UCSD-AML1 (cell line): ENCODE results near the gene SLC2A4RG.
A peak's percentile ranks its signal among the peaks of the same experiment; 100 is the strongest.

ENCODE experiments used
- DNase-seq: peaks from one replicate; lab custom pipeline; 2025; ENCODE audit not compliant: unreplicated experiment; lab: John Stamatoyannopoulos, UW

Gene SLC2A4RG

DNA sequence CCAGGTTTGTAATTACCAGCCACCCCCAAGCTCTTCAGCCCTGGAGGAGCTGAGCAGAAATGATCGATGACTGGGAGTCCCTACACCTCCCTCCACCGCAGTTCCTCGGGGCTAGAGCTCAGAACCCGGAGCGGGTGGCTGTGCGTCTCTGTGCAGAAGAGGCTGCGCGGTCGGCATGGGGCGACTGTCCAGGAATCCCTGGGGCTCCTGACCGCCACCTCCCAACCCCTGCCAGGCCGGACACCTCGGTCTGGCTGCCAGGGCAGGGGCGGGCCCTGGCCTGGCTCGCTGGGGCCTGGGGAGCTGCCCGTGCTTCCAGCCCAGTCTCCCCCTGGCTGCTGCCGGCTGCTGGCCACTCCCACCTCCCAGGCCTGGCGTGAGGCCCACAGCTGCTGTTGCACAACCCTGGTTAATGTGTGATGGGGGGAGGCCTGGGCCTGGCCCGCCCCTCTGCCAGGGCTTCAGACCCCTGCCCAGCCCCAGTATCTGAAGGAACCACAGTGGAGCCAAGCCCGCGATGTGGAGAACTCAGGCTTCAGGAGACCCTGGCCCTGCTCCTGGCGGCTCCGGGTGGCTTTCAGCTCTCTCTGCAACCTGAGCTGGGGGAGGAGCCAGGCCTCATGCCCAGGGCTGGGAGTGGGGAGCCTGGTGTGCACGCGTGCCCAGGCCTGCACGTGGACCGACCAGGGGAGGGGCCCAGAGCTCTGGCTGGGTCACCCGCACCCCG is 1.2 kb downstream of the SLC2A4RG start:
- DNase-seq: peak; percentile 69

DNA sequence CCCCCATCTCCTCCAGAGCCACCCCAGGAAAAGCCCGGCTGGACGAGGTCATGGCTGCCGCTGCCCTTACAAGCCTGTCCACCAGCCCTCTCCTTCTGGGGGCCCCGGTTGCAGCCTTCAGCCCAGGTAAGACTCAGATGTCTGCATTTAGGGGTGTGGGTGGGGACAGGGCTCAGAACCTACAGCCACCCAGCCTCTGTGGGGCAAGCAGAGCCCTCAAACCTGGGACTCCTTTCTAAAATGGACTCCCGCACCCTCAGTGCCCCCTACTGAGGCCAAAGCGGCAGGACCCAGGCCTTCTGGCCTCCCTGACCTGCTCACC is 1.7 kb downstream of the SLC2A4RG start:
- DNase-seq: no peak

GRCh38 chr20:63741676-63742380 is 2.3 kb downstream of the SLC2A4RG start:
- DNase-seq: no peak

- DNase-seq: no peak
Measured at GRCh38 chr20:63742381-63743024, 2.9 kb downstream of the SLC2A4RG start.

GRCh38 chr20:63743210-63743970 is 3.8 kb downstream of the SLC2A4RG start:
- DNase-seq: no peak

DNA sequence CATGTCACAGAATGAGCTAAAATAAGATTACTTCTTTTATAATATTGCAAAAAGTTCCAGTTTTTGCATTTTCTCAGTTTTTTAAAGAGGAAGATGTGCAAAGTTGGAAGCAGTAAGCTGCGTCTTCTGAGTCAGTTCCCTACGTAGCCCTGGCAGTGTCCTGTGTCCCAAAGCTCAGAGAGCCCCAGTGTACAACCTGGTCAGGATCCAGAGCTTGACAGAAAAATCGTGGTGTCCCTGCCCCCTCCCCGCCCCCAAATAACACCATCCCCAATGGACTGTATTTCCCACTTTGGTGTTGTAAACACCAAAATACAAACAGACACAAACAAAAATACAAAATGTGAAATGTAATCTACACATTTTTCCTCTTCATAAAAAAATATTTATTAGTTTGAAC is 4.6 kb downstream of the SLC2A4RG start:
- no peak for DNase-seq

DNA sequence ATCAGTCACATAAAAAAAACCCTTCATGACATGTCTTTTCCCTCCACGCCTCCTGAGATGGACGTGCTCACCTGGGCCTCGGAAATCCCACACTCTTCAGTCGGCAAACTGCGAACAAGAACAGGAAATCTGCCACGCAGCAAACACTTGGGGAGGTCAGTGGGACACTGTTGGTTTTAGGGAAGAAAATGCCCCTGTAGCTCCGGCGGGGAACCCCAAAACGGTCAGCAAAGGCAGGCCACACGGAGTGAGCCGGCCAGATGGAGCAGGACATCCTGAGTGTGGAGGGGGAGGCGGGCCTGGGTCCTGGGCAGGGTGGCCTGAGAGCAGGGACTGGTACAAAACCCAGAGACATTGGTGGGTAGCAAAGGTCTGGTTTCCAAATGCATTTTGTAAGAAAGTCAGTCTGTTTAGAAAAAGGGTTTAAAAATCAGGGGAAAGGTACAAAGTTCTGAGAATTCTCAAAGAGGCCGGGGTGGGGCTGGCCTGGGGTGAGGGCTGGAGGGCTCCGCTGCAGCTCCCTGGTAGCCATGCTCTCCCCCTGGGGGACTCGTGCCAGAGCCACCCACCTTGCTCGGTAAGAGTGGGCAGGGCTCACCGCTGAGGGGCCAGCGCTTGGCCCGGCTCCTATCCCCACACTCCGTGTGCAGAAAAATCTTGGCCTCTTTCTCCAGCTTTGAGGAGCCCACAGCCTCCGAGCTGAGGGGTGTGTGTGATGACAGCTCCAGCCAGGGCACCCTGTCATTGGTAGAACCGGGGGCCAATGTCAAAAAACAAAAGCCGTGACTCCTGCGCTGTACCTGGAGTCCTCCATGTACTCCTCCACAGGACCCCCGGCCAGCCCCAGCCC is 5.2 kb downstream of the SLC2A4RG start:
- no peak for DNase-seq

GRCh38 chr20:63745424-63745805 is 5.8 kb downstream of the SLC2A4RG start:
- DNase-seq: no peak

- DNase-seq: no peak
Measured at GRCh38 chr20:63745961-63746731, 6.6 kb downstream of the SLC2A4RG start.

DNA sequence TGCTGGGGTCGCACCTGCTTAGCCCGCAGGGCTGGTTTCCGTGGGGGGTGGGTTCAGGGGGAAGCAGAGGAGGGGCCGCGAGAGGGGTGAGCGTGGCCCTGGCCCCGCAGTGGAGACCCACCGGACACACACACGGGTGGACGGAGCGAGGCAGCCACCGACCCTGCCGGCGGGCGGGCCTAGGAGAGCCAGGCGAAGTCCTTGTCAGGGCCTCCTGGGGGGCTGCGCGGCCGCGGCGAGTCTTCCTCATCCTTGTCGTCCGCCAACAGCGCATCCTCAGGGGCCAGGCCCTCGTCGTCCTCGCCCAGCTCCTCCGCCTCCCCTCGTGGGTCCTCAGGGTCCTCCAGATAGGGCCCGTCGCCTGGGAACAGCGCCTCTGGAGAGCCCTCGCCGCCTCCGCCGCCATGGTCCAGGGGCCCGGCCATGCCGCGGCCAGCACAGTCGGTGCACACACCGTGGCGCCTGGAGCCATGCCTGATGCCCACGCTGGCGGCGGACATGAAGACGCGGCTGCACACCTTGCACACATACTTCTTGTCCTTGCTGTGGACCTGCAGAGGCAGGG is 7.3 kb downstream of the SLC2A4RG start:
- no peak for DNase-seq

DNA sequence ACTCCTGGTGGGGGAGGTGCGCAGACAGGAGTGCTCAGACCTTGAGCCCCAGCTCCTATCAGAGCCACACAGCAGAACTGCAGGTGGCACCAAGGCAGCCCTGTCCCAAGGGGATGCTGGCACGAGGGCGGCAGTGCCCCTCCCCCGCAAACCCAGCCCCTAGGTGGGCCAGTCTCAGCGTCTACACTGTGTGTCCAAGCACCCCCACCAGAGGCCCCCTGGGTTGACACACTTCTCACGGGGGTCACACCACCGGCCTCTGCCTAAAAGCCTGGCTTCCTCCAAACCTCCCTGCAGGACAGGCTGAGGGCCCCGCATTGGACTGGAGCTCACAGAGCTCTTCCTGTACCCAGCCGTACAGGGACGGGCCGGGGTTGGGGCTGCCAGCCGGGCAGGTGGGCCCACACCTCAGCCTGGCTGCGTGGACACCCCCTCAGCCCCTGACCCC is 8.1 kb downstream of the SLC2A4RG start:
- no peak for DNase-seq

DNA sequence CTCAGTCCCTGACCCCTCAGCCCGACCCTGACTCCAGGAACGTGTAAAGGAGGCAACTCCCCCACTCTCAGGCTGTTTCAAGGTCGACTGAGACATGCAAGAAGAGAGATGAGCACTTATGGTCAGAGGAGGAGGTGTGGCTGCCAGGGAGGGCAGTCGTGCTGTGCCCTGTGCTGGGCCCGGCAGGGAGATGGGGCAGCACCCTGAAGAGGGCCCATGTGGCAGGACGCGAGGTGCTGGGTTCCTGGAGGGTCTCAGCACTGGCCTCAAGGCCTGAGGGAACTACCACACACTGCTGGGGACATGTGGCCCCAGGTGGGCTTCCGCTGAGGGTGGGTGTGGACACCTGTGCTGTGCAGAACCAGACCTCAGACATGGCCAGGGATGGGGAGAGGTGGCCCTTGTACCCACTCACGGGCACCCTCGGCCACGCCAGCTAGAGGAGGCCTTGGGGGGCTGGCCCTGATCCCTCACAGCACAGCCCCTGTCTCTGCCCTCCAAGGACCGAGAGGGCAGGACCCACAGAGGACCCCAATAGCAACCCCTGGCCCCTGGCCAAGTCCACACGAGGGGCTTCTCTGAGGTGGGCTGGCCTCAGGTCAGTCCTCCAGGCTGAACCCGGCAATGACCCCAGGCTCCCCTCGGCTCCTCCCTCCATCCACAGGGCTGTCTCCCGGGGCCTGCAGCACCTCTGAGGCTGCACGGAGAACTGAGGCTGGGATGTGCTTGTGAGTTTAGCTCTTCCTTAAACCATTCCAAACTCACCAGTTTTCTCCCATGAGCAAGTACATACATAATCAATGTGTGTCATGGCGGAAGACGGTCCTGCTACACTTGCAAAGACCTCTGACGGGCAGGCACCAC is 8.7 kb downstream of the SLC2A4RG start:
- DNase-seq: no peak

DNA sequence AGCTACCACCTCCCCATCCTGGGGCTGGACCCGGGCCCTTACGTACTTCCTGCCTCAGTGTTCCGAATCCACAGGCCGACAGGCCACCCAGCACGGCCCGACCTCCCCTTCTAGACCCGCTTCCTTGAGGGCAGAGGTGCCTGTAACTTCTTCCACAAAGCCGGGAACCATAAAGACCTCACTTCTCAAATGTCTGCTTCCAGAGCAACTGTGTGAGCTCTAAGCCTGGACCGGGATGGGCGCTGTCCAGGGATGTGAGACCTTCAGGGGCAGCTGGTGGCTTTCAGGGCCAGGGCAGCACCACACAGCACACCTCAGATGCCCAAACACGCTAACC is 9.3 kb downstream of the SLC2A4RG start:
- no peak for DNase-seq

- no peak for DNase-seq
Measured at GRCh38 chr20:63749597-63750508, 10.3 kb downstream of the SLC2A4RG start.

DNA sequence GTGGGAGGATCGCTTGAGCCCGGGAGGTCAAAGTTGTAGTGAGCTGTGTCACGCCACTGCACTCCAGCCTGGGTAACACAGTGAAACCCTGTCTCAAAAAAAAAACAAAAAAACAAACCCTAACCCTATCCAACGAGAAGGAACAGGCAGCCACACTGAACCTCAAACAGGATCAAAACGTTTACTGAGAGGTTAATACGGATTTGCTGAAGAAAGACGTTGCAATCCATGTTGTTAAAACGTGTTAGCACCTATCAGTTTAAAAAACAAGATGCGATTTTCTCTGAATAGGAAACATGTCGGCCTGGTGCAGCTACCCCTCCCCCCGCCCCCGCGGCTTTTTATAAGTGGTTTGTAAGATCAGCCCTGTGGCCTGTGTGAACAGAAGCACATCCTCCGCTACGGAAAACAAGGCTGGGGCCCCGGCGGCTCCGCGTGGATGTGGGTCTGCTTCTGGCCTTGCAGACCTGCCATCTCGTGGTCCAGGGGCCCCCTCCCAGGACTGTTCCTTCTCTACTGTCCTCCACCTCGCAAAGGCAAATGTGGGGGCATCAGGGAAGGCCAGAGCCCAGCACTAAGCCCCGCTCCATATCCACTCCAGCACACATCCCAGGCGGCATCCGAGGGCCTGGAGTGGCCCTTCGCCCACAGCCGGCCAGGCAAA is 11.4 kb downstream of the SLC2A4RG start:
- no peak for DNase-seq

GRCh38 chr20:63751471-63752271 is 12.1 kb downstream of the SLC2A4RG start:
- no peak for DNase-seq
